ENCODE measurements around the gene C19orf81.
"Not testable (repeated sequence)": the region's sequence is repeated elsewhere in the genome, so short reads cannot be mapped to it uniquely, and the experiment has no call there.

The C19orf81 gene

GRCh38 chr19:50649433-50650391 is at the start of gene C19orf81:
Gene C19orf81 (plus strand): TSS chr19:50649445. CDS start chr19:50649445, 0 bp downstream.
- Histone ChIP-seq H3K4me3 (ENCODE audit: low read depth in 1 of 2, low read length in 2 of 2) (no peak within 1 kb of the TSS), H3K27me3 (ENCODE audit: control insufficient read depth in 1 of 2, insufficient read depth in 2 of 2, low read length in 2 of 2) (no peaks in the 10 kb centered on the region), H3K9ac (ENCODE audit: low read depth in 1 of 2, low read length in 2 of 2) (no peak within 1 kb of the TSS), H3K27ac (ENCODE audit: low read depth, low read length) (no peak within 1 kb of the TSS), H3K4me1 (ENCODE audit: control insufficient read depth in 1 of 2, insufficient read depth in 2 of 2, low read length in 2 of 2) (no peaks in the 10 kb centered on the region), H3K36me3 (ENCODE audit: control insufficient read depth in 1 of 2, insufficient read depth in 2 of 2, low read length in 2 of 2) (no peaks in the 10 kb centered on the region), H3K9me3 (ENCODE audit: control insufficient read depth in 1 of 2, low read length in 2 of 2) (no peaks in the 10 kb centered on the region)

GRCh38 chr19:50601407-50602088 is 47.7 kb upstream of the C19orf81 start:
- Histone ChIP-seq H3K27me3 (ENCODE audit: control insufficient read depth in 1 of 2, insufficient read depth in 2 of 2, low read length in 2 of 2) (peaks cover 0 to 5% of the 10 kb centered on the region in 2 donors), H3K27ac (ENCODE audit: low read depth, low read length) (no peak overlapping the region)

GRCh38 chr19:50602089-50602422 is 47.2 kb upstream of the C19orf81 start:
- no peaks in the 10 kb centered on the region for H3K9me3 ChIP-seq (ENCODE audit: control insufficient read depth in 1 of 2, low read length in 2 of 2)
- H3K9ac ChIP-seq (ENCODE audit: low read depth in 1 of 2, low read length in 2 of 2), result no peak overlapping the region
- H3K27ac ChIP-seq (ENCODE audit: low read depth, low read length), result no peak overlapping the region
- no peaks in the 10 kb centered on the region for H3K4me1 ChIP-seq (ENCODE audit: control insufficient read depth in 1 of 2, insufficient read depth in 2 of 2, low read length in 2 of 2)
- H3K27me3 ChIP-seq (ENCODE audit: control insufficient read depth in 1 of 2, insufficient read depth in 2 of 2, low read length in 2 of 2), result peaks cover 0 to 5% of the 10 kb centered on the region in 2 donors
- H3K36me3 ChIP-seq (ENCODE audit: control insufficient read depth in 1 of 2, insufficient read depth in 2 of 2, low read length in 2 of 2), result no peaks in the 10 kb centered on the region
- no peak overlapping the region for H3K4me3 ChIP-seq (ENCODE audit: low read depth in 1 of 2, low read length in 2 of 2)

More at GRCh38 chr19:50601407-50602088, 47.7 kb upstream of the C19orf81 start:
- Histone ChIP-seq H3K4me1 (ENCODE audit: control insufficient read depth in 1 of 2, insufficient read depth in 2 of 2, low read length in 2 of 2) (no peaks in the 10 kb centered on the region), H3K9ac (ENCODE audit: low read depth in 1 of 2, low read length in 2 of 2) (no peak overlapping the region), H3K36me3 (ENCODE audit: control insufficient read depth in 1 of 2, insufficient read depth in 2 of 2, low read length in 2 of 2) (no peaks in the 10 kb centered on the region), H3K9me3 (ENCODE audit: control insufficient read depth in 1 of 2, low read length in 2 of 2) (no peaks in the 10 kb centered on the region), H3K4me3 (ENCODE audit: low read depth in 1 of 2, low read length in 2 of 2) (no peak overlapping the region)

DNA sequence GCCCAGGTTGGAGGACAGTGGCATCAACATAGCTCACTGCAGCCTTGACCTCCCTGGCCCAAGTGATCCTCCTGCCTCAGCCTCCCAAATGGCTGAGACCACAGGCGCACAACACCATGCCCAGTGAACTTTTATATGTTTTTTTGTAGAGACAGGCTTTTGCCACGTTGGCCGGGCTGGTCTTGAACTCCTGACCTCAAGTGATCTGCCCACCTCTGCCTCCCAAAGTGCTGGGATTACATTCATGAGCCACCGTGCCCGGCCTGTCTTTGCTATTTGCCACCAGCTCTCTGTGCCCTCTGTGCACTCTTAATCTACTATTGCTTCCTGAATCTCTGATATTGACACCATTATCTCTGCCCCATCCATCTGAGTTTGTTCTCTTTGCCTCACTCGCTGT is 46.7 kb upstream of the C19orf81 start:
- H3K9me3 ChIP-seq (ENCODE audit: control insufficient read depth in 1 of 2, low read length in 2 of 2), result no peaks in the 10 kb centered on the region
- no peaks in the 10 kb centered on the region for H3K36me3 ChIP-seq (ENCODE audit: control insufficient read depth in 1 of 2, insufficient read depth in 2 of 2, low read length in 2 of 2)
- H3K9ac ChIP-seq (ENCODE audit: low read depth in 1 of 2, low read length in 2 of 2), result no peak overlapping the region
- H3K4me1 ChIP-seq (ENCODE audit: control insufficient read depth in 1 of 2, insufficient read depth in 2 of 2, low read length in 2 of 2), result no peaks in the 10 kb centered on the region
- H3K27ac ChIP-seq (ENCODE audit: low read depth, low read length), result no peak overlapping the region
- peaks cover 0 to 5% of the 10 kb centered on the region in 2 donors for H3K27me3 ChIP-seq (ENCODE audit: control insufficient read depth in 1 of 2, insufficient read depth in 2 of 2, low read length in 2 of 2)
- no peak overlapping the region for H3K4me3 ChIP-seq (ENCODE audit: low read depth in 1 of 2, low read length in 2 of 2)

GRCh38 chr19:50602935-50603334 is 46.3 kb upstream of the C19orf81 start:
- no peaks in the 10 kb centered on the region for H3K36me3 ChIP-seq (ENCODE audit: control insufficient read depth in 1 of 2, insufficient read depth in 2 of 2, low read length in 2 of 2)
- no peak overlapping the region for H3K27ac ChIP-seq (ENCODE audit: low read depth, low read length)
- no peaks in the 10 kb centered on the region for H3K9me3 ChIP-seq (ENCODE audit: control insufficient read depth in 1 of 2, low read length in 2 of 2)
- peaks cover 0 to 5% of the 10 kb centered on the region in 2 donors for H3K27me3 ChIP-seq (ENCODE audit: control insufficient read depth in 1 of 2, insufficient read depth in 2 of 2, low read length in 2 of 2)
- H3K4me1 ChIP-seq (ENCODE audit: control insufficient read depth in 1 of 2, insufficient read depth in 2 of 2, low read length in 2 of 2), result no peaks in the 10 kb centered on the region
- no peak overlapping the region for H3K9ac ChIP-seq (ENCODE audit: low read depth in 1 of 2, low read length in 2 of 2)
- H3K4me3 ChIP-seq (ENCODE audit: low read depth in 1 of 2, low read length in 2 of 2), result no peak overlapping the region

- H3K36me3 ChIP-seq (ENCODE audit: control insufficient read depth in 1 of 2, insufficient read depth in 2 of 2, low read length in 2 of 2); H3K4me1 ChIP-seq (ENCODE audit: control insufficient read depth in 1 of 2, insufficient read depth in 2 of 2, low read length in 2 of 2); H3K4me3 ChIP-seq (ENCODE audit: low read depth in 1 of 2, low read length in 2 of 2); H3K27me3 ChIP-seq (ENCODE audit: control insufficient read depth in 1 of 2, insufficient read depth in 2 of 2, low read length in 2 of 2); H3K9me3 ChIP-seq (ENCODE audit: control insufficient read depth in 1 of 2, low read length in 2 of 2); H3K9ac ChIP-seq (ENCODE audit: low read depth in 1 of 2, low read length in 2 of 2); H3K27ac ChIP-seq (ENCODE audit: low read depth, low read length): not testable (repeated sequence)
These were observed 44.8 kb upstream of the C19orf81 start for GRCh38 chr19:50604264-50605073.

- not testable (repeated sequence) for H3K9ac ChIP-seq (ENCODE audit: low read depth in 1 of 2, low read length in 2 of 2); H3K4me1 ChIP-seq (ENCODE audit: control insufficient read depth in 1 of 2, insufficient read depth in 2 of 2, low read length in 2 of 2); H3K27me3 ChIP-seq (ENCODE audit: control insufficient read depth in 1 of 2, insufficient read depth in 2 of 2, low read length in 2 of 2)
These were observed 43.0 kb upstream of the C19orf81 start for GRCh38 chr19:50606059-50606836.

GRCh38 chr19:50607388-50607787 is 41.9 kb upstream of the C19orf81 start:
- Histone ChIP-seq H3K4me3 (ENCODE audit: low read depth in 1 of 2, low read length in 2 of 2) (no peak overlapping the region), H3K27me3 (ENCODE audit: control insufficient read depth in 1 of 2, insufficient read depth in 2 of 2, low read length in 2 of 2) (no peaks in the 10 kb centered on the region), H3K36me3 (ENCODE audit: control insufficient read depth in 1 of 2, insufficient read depth in 2 of 2, low read length in 2 of 2) (no peaks in the 10 kb centered on the region), H3K9ac (ENCODE audit: low read depth in 1 of 2, low read length in 2 of 2) (no peak overlapping the region), H3K9me3 (ENCODE audit: control insufficient read depth in 1 of 2, low read length in 2 of 2) (no peaks in the 10 kb centered on the region), H3K4me1 (ENCODE audit: control insufficient read depth in 1 of 2, insufficient read depth in 2 of 2, low read length in 2 of 2) (no peaks in the 10 kb centered on the region), H3K27ac (ENCODE audit: low read depth, low read length) (no peak overlapping the region)

More at GRCh38 chr19:50606059-50606836, 43.0 kb upstream of the C19orf81 start:
- H3K27ac ChIP-seq (ENCODE audit: low read depth, low read length); H3K4me3 ChIP-seq (ENCODE audit: low read depth in 1 of 2, low read length in 2 of 2); H3K9me3 ChIP-seq (ENCODE audit: control insufficient read depth in 1 of 2, low read length in 2 of 2); H3K36me3 ChIP-seq (ENCODE audit: control insufficient read depth in 1 of 2, insufficient read depth in 2 of 2, low read length in 2 of 2): not testable (repeated sequence)

- H3K4me3 ChIP-seq (ENCODE audit: low read depth in 1 of 2, low read length in 2 of 2), result no peak overlapping the region
- no peaks in the 10 kb centered on the region for H3K27me3 ChIP-seq (ENCODE audit: control insufficient read depth in 1 of 2, insufficient read depth in 2 of 2, low read length in 2 of 2)
- no peaks in the 10 kb centered on the region for H3K36me3 ChIP-seq (ENCODE audit: control insufficient read depth in 1 of 2, insufficient read depth in 2 of 2, low read length in 2 of 2)
- no peak overlapping the region for H3K27ac ChIP-seq (ENCODE audit: low read depth, low read length)
- no peaks in the 10 kb centered on the region for H3K9me3 ChIP-seq (ENCODE audit: control insufficient read depth in 1 of 2, low read length in 2 of 2)
- H3K4me1 ChIP-seq (ENCODE audit: control insufficient read depth in 1 of 2, insufficient read depth in 2 of 2, low read length in 2 of 2), result no peaks in the 10 kb centered on the region
- H3K9ac ChIP-seq (ENCODE audit: low read depth in 1 of 2, low read length in 2 of 2), result no peak overlapping the region
These were observed 41.1 kb upstream of the C19orf81 start for GRCh38 chr19:50607874-50608785.
